ENCODE results near the gene UBN1. TPM values are rescaled to one million over a fixed set of nuclear protein-coding genes. Genes with fewer than 3 reads are reported as not detected.

Gene UBN1
- total and polyA plus RNA-seq, 5 experiments from 2014 or later: 10.9 to 40.9 (median 18.4) TPM

DNA sequence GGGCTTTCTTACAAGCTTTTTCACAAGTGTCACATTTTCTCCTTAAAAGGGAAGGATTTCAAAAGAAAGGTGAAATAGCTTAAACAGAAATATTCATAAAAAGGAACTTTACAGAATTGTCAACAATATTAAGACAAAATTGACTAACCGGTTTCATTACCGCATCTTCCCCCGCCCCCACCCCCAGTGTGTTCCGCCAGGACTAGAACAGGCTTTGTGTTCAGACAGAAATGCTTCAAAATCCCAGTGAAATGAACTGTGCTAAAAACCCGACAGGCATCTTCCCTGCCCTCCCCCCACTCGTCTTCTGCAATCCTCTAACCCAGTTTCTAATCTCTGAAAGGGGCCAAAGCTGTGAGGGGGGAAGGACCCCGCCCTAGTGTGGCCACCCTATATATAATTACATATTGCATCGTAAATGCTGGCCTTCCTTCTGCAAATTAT lies 43.9 kb upstream of the UBN1 start:
- H3K27me3 Mint-ChIP-seq: no peaks in the 10 kb centered on the region
- DNase-seq: no peak
- peak overlapping the region in 6 of 10 donors; percentile 19 to 90 (median 86) for H3K27ac Mint-ChIP-seq
- ATAC-seq: no peak
- no peaks in the 10 kb centered on the region for H3K9me3 Mint-ChIP-seq
- peaks cover 0 to 37% (median 4%) of the 10 kb centered on the region in 3 donors for H3K36me3 Mint-ChIP-seq
- H3K4me1 Mint-ChIP-seq: peaks cover 7 to 22% (median 13%) of the 10 kb centered on the region in 4 donors
- POLR2A ChIA-PET: interaction anchor here (0.7 to 2.9 kb wide), 9 partner anchors 9 to 384 kb away, joined by 3 to 25 read pairs (median 7); partner anchors contain the start of genes ANKS3, DNAAF8, GLYR1 and NUDT16L1
- peak overlapping the region; percentile 80 to 91 (median 86) for H3K4me3 Mint-ChIP-seq

DNA sequence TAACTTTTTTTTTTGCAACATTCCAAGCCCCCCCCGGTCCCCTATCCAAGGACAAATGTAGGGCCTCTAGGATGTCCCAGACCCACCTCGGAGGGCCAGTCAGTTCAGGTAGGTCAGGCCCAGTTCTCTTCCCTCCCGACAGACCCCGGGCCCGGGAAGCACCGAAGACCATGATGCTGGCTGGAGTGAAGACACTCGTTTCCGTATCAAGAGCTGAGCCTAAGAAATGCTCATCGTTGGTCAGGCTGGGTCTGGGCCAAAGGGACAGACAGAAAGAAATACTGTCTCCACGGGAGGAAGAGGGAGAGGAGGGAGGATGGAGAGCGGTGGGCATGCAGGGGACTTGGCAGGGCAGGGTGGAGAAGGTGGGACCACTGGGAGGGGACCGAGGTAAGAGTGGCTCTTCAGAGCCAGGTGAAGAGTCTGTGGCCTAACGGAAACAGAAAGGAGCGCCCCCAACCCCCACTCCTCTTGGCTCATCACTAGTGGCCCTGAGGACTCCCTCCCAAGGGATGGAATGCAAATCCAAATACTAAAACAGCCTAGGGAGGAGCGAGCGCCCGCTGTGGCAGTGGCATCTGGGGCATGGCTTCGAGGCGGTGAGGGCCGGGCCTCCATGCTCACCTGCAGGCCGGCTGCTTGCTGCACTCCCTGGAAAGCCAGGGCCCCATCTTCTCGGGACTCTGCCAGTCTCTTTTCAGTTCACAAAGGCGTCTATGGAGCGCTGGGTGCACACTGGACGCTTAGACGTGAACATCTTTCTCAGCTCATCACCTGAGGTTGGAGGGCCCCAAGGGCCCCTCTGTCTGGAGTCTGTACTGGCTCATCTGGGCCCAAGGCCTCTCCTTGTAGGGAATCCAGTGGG lies 43.2 kb upstream of the UBN1 start:
- Mint-ChIP-seq H3K27ac (peak overlapping the region in 4 of 10 donors; percentile 29 to 67 (median 56)), H3K36me3 (peaks cover 0 to 39% (median 0%) of the 10 kb centered on the region in 3 donors), H3K4me1 (peaks cover 7 to 22% (median 13%) of the 10 kb centered on the region in 4 donors), H3K9me3 (no peaks in the 10 kb centered on the region), H3K27me3 (no peaks in the 10 kb centered on the region), H3K4me3 (peak overlapping the region in 8 of 10 donors; percentile 14 to 87 (median 74))
- DNase-seq (no peak), ATAC-seq (no peak)
- POLR2A ChIA-PET: interaction anchor here (1.6 to 2.9 kb wide), 3 partner anchors 38 to 111 kb away, joined by 9 to 25 read pairs (median 9); partner anchors contain the start of genes ANKS3, DNAAF8, NUDT16L1 and ZNF500

DNA sequence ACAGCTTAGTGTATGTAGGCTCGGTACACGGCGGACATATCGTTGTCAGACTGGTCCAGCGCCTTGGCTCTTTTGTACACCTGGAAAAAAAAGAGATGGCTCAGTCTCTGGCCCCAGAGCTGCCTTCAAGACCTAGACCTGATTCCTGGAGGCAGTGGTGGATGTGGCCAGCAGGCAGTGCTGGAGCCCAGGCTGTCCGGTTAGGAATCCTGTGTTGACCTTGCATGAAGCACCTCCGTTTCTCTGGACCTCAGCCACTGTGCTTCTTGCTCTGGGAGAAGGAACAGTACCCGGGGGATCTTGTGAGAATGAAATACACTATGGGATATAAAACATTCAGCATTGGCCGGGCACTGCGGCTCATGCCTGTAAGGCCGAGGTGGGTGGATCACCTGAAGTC lies 42.0 kb upstream of the UBN1 start:
- H3K36me3 Mint-ChIP-seq: peaks cover 0 to 48% (median 4%) of the 10 kb centered on the region in 3 donors
- no peaks in the 10 kb centered on the region for H3K27me3 Mint-ChIP-seq
- no peaks in the 10 kb centered on the region for H3K9me3 Mint-ChIP-seq
- peak overlapping the region in 1 of 10 donors; percentile 43 for H3K27ac Mint-ChIP-seq
- H3K4me3 Mint-ChIP-seq: peak overlapping the region in 2 of 10 donors; percentile 3 to 26
- POLR2A ChIA-PET: no interaction called here
- no peak for ATAC-seq
- H3K4me1 Mint-ChIP-seq: peaks cover 6 to 22% (median 12%) of the 10 kb centered on the region in 4 donors
- no peak for DNase-seq

DNA sequence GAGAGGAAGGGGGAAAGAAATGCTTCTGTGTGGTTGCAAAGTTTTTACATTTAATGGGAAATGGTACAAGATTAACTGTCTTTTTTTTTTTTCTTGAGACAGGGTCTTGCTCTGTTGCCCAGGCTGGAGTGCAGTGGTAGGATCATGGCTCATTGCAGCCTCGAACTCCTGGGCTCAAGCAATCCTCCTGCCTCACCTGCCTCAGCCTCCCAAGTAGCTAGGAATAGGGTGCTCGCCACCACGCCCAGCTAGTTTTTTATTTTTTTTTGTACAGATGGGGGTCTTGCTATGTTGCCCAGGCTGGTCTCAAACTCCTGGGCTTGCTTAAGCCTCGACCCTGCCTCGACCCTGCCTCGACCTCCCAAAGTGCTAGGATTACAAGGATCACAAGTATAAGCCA lies 41.0 kb upstream of the UBN1 start:
- ATAC-seq (no peak), DNase-seq (no peak)
- H3K36me3 Mint-ChIP-seq: peaks cover 0 to 58% (median 6%) of the 10 kb centered on the region in 3 donors
- H3K4me1 Mint-ChIP-seq: peaks cover 0 to 15% (median 7%) of the 10 kb centered on the region in 4 donors
- H3K27ac Mint-ChIP-seq: peak overlapping the region in 1 of 10 donors; percentile 15
- H3K4me3 Mint-ChIP-seq: no peak overlapping the region
- POLR2A ChIA-PET: no interaction called here
- no peaks in the 10 kb centered on the region for H3K27me3 Mint-ChIP-seq
- H3K9me3 Mint-ChIP-seq: no peaks in the 10 kb centered on the region

DNA sequence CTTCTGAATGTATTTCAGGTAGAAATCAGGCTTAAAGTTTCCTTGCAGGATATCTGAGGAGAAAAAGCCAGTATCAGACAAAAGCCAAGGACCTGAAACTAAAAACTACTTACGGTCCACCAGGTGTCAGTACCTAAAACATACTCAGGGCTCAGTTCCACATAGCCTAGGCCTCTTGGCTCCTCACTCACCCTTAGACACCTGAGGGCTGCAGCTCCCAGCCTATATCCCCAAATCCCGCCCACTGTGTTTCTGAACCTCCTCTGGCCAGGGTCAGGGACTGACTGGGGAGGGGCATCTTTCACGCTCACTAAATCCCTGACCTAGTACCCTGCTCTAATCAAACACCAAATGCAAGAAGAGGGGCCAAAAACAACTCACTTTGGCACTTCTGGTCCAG lies 36.0 kb upstream of the UBN1 start:
- Mint-ChIP-seq H3K36me3 (peaks cover 0 to 84% (median 22%) of the 10 kb centered on the region in 3 donors), H3K27me3 (no peaks in the 10 kb centered on the region), H3K27ac (peak overlapping the region in 1 of 10 donors; percentile 40), H3K4me3 (no peak overlapping the region), H3K9me3 (no peaks in the 10 kb centered on the region), H3K4me1 (no peaks in the 10 kb centered on the region)
- peak in 1 of 10 donors; percentile 4 for DNase-seq
- POLR2A ChIA-PET: interaction anchor here (0.7 to 1.3 kb wide), 2 partner anchors 9 to 325 kb away, joined by 3 read pairs; partner anchors contain the start of gene ROGDI
- no peak for ATAC-seq

DNA sequence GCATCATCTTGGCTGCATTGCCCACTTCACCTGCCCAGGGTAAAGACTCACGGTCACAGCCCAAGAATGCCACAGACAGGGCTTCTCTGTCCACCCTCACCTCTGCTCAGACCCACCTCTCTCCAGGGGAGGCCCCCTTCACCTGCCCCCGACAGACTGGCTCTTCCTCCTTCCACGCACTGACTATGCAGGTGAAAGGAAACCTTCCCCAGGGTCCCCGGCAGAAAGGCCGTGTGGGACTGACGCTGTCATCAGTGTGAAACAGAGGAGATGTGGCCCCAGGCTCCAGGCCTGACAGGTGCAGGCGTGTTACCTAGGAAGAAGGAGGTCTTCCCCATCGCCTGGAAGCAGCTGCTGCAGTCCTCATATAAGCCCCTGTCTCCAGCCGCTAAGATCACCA lies 35.5 kb upstream of the UBN1 start:
- Mint-ChIP-seq H3K27me3 (no peaks in the 10 kb centered on the region), H3K9me3 (no peaks in the 10 kb centered on the region), H3K4me1 (no peaks in the 10 kb centered on the region), H3K27ac (peak overlapping the region in 2 of 10 donors; percentile 20 to 37), H3K4me3 (no peak overlapping the region), H3K36me3 (peaks cover 0 to 86% (median 23%) of the 10 kb centered on the region in 3 donors)
- ATAC-seq: no peak
- peak in 1 of 10 donors; percentile 58 for DNase-seq
- POLR2A ChIA-PET: interaction anchor here (0.7 to 1.3 kb wide), 2 partner anchors 10 to 32 kb away, joined by 3 read pairs; partner anchors contain the start of gene ROGDI

DNA sequence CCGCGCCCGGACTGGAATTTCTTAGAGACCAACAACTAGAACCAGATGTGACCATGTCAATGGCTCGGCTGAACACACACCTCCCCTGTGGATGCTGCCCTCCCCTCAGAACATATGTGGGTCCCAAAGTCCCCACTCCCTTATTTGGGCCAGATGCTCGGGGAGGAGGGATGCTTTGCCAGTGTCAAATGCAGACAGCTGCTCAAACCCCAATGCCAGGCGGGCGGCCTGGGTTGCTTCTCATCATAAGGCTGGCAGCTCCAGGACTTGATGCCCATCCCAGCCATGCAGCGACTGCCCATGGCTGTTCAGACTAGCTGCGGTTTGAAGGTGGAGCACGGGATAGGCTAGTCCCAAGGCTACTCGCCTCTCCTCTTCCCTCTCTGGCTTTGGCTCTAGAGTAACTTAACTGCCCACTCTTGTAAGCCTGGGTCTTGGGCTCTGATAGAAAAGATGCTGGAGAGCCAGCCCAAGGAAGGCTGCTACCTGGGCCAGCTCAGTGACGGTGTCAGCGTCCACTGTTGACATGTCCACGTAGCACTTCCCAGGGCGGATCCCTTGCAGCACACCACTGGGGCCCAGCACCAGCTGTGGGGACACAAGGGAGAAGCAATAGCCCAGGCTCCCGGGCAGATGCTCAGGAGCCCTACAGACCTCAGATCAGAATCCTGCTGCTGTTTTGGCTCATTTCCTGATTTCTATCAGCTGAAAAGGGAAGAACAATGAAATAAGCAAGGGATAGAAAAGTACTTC lies 33.9 kb upstream of the UBN1 start:
- Mint-ChIP-seq H3K4me1 (no peaks in the 10 kb centered on the region), H3K36me3 (peaks cover 0 to 82% (median 26%) of the 10 kb centered on the region in 3 donors), H3K27me3 (no peaks in the 10 kb centered on the region), H3K9me3 (no peaks in the 10 kb centered on the region), H3K27ac (peak overlapping the region in 1 of 10 donors; percentile 19), H3K4me3 (no peak overlapping the region)
- DNase-seq: peak in 1 of 10 donors; percentile 50
- POLR2A ChIA-PET: interaction anchor here (0.7 kb wide), 1 partner anchor 607 kb away, joined by 4 read pairs; no protein-coding TSS in a partner anchor
- ATAC-seq: no peak

DNA sequence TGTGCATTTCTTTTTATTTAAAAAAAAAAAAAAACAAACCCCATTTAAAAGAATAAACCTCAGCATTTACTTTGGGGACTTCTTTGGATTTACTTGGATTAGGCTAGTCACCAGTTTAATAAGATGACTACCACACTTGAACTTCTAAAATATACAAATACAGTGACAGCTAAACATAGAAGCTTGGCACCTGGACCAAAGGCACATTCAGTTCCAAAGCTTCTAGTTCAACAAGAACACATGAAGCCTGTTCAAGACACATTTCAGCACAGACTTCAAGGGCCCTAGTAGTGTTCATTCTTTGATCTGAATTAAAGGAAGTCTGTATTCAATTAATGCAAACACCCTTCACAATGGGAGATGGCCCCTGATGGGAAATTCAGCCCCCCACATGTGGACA lies 33.2 kb upstream of the UBN1 start:
- peak overlapping the region in 2 of 10 donors; percentile 7 to 66 for H3K27ac Mint-ChIP-seq
- no peak for DNase-seq
- POLR2A ChIA-PET: no interaction called here

DNA sequence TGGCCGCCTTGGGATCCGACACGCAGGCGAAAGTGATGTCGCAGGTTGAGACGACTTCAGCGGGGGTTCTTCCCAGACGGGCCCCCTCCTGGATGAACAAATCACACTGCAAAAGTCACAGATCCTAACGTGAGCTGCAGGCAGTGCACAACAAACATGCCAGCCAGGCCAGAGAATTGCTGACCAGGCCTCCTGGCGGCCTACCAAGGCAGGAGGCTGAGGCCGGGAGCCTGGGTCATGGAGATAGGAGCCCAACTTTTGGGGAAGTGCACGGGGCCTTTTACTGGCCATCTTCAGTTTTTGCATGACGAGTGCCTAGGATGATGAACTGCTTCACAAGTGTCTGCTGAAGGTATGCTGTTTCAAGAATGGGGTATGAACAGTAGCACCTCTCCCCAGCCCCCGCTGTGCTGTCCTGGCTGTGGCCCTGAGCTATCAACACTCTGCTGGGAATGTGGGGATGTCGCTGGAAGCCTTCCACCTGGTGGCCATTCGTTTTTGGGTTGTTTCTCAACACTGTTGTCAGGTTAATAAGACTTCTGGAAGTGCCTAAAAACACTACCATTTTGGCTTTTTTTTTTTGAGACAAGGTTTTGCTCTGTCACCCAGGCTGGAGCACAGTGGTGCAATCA lies 32.6 kb upstream of the UBN1 start:
- Mint-ChIP-seq H3K9me3 (no peaks in the 10 kb centered on the region), H3K4me1 (no peaks in the 10 kb centered on the region), H3K27ac (peak overlapping the region in 1 of 10 donors; percentile 22), H3K27me3 (no peaks in the 10 kb centered on the region), H3K36me3 (peaks cover 0 to 83% (median 27%) of the 10 kb centered on the region in 3 donors), H3K4me3 (no peak overlapping the region)
- ATAC-seq: no peak
- POLR2A ChIA-PET: no interaction called here
- peak in 1 of 10 donors; percentile 13 for DNase-seq

More for the DNA sequence above, 33.2 kb upstream of the UBN1 start:
- no peaks in the 10 kb centered on the region for H3K27me3 Mint-ChIP-seq
- H3K4me3 Mint-ChIP-seq: no peak overlapping the region
- no peaks in the 10 kb centered on the region for H3K4me1 Mint-ChIP-seq
- peaks cover 0 to 82% (median 26%) of the 10 kb centered on the region in 3 donors for H3K36me3 Mint-ChIP-seq
- no peak for ATAC-seq
- H3K9me3 Mint-ChIP-seq: no peaks in the 10 kb centered on the region

DNA sequence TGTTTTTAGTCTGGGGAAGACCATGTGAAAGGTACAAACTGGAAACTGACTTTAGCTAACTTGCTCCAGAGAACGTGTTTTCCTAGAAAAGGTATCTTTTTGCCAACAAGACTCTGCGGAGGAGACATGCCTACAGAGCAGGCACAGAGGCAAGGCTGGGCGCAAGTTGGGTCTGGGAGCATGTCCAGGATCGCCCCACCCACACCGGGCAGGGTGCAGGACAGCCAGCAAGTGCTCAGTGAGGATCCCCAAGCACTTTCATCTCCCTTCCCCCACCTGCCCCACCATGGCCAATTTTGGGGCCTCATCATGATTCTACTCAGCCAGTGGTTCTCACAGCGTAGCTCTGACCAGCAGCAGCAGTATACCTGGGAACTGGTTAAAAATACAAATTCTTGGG lies 26.6 kb upstream of the UBN1 start:
- no peak overlapping the region for H3K4me3 Mint-ChIP-seq
- H3K27ac Mint-ChIP-seq: peak overlapping the region in 1 of 10 donors; percentile 62
- H3K27me3 Mint-ChIP-seq: no peaks in the 10 kb centered on the region
- peaks cover 0 to 6% (median 0%) of the 10 kb centered on the region in 4 donors for H3K4me1 Mint-ChIP-seq
- H3K36me3 Mint-ChIP-seq: peaks cover 0 to 87% (median 14%) of the 10 kb centered on the region in 3 donors
- POLR2A ChIA-PET: no interaction called here
- no peaks in the 10 kb centered on the region for H3K9me3 Mint-ChIP-seq
- DNase-seq (no peak), ATAC-seq (no peak)

DNA sequence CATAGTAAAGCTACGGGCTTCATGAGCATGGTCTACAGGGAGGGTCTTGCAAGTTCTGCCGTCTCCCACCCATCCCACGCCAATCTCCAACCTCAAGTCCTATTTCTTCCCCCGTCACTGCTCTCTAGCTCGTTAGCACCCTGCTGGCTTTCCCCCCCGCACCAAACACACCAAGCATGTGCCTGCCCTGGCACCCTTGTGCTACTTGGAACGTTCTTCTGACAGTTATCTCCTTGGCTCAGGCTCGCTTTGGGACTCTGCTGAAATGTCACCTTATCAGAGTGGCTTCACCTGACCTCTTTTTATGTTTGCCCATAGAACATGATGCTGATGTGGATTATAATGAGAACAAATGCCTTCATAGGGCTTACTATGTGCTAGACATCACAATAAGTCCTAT lies 22.1 kb upstream of the UBN1 start:
- no peak for ATAC-seq
- H3K4me3 Mint-ChIP-seq: no peak overlapping the region
- H3K36me3 Mint-ChIP-seq: peaks cover 0 to 88% (median 7%) of the 10 kb centered on the region in 3 donors
- DNase-seq: no peak
- POLR2A ChIA-PET: no interaction called here
- no peaks in the 10 kb centered on the region for H3K9me3 Mint-ChIP-seq
- H3K4me1 Mint-ChIP-seq: peaks cover 0 to 6% (median 0%) of the 10 kb centered on the region in 4 donors
- H3K27me3 Mint-ChIP-seq: no peaks in the 10 kb centered on the region
- peak overlapping the region in 2 of 10 donors; percentile 8 for H3K27ac Mint-ChIP-seq

DNA sequence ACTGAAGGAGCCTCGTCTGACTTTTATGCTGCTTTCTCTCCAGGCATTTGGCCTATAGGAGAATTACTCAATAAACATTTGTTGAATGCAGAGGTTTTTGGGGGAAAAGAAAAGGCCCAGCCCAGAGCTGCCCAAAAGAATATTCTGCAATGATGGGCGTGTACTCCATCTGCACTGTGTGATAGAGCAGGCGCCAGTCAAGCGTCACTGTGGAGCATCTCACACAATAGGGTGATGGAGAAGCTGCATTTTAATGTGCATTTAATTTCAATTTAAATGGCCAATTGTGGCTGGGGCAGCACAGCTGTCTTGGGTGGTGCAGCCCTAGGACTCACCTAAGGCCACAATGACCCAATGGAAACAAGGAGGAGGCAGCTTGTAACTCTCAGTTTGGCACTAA lies 20.8 kb upstream of the UBN1 start:
- Mint-ChIP-seq H3K36me3 (peaks cover 5 to 89% (median 12%) of the 10 kb centered on the region in 3 donors), H3K9me3 (no peaks in the 10 kb centered on the region), H3K27me3 (no peaks in the 10 kb centered on the region), H3K4me1 (peaks cover 5 to 16% (median 7%) of the 10 kb centered on the region in 4 donors), H3K27ac (peak overlapping the region in 1 of 10 donors; percentile 41), H3K4me3 (no peak overlapping the region)
- no peak for ATAC-seq
- DNase-seq: no peak
- POLR2A ChIA-PET: interaction anchor here (0.6 kb wide), 1 partner anchor 18 kb away, joined by 7 read pairs; no protein-coding TSS in a partner anchor
